Thyroid gland (tissue), 4 donors: ENCODE results near the gene ZNF141. TPM values are rescaled to one million over a fixed set of nuclear protein-coding genes. Genes with fewer than 3 reads are reported as not detected.

Source experiments
- DNase-seq, 2 donors: peaks; one replicate each; pipeline ENCODE4 v3.0.0-alpha.2; 2019
- H3K27ac ChIP-seq, 3 donors: fragments of 200-600 bp; sonication (generic); 1 replicate in 2 of 3; 2 replicates in 1 of 3; pipeline ENCODE4 v1.5.1; 2016 to 2019; ENCODE audit warnings: mild to moderate bottlenecking in 1 of 3, moderate library complexity in 1 of 3
- H3K27me3 ChIP-seq: fragments of 200-600 bp; sonication (generic); one replicate; pipeline ENCODE4 v1.5.1; 2019
- H3K36me3 ChIP-seq, 2 donors: fragments of 200-600 bp; sonication (generic); one replicate each; pipeline ENCODE4 v1.5.1; 2016 to 2019
- H3K4me1 ChIP-seq, 2 donors: fragments of 200-600 bp; sonication (generic); one replicate each; pipeline ENCODE4 v1.5.1; 2017 to 2019
- H3K4me3 ChIP-seq, 3 donors: fragments of 200-600 bp; sonication (generic); replicated peaks in 1 of 3; 1 replicate in 2 of 3; 2 replicates in 1 of 3; pipeline ENCODE4 v1.5.1; 2016; ENCODE audit warnings: mild to moderate bottlenecking in 1 of 3
- H3K9me3 ChIP-seq: fragments of 200-600 bp; sonication (generic); one replicate; pipeline ENCODE4 v1.5.1; 2017
- CTCF ChIP-seq, 6 experiments: fragments of 200-600 bp in 3 of 6; fragments of 450-650 bp in 3 of 6; sonication (generic) in 3 of 6; IDR thresholded peaks; one replicate each; pipeline ENCODE4 v1.5.1; 2016 to 2019; ENCODE audit warnings: antibody characterized with exemption in 6 of 6, mild to moderate bottlenecking in 2 of 6, inconsistent platforms in 1 of 6, moderate library complexity in 1 of 6
- POLR2A ChIP-seq, 2 donors: fragments of 450-650 bp; IDR thresholded peaks; one replicate each; pipeline ENCODE4 v1.6.1; 2017; ENCODE audit warnings: antibody characterized with exemption in 2 of 2, mild to moderate bottlenecking in 2 of 2, moderate library complexity in 1 of 2
- WGBS, 2 donors: methylation state at CpG; one replicate each; pipeline ENCODE4 v1.1.5; 2017; 5-methylcytosine and 5-hydroxymethylcytosine counted together
- intact Hi-C: fragments of 100-400 bp; cut with DNase I; formaldehyde crosslinking; loops from one replicate; pipeline ENCODE4 v1.15.1; 2023
- total RNA-seq, 4 donors: library from RNA; depleted of rRNA; stranded (reverse); fragments of >200 nt; gene quantifications; one replicate each; pipeline ENCODE4 v1.2.3, GENCODE V29; 2016

The ZNF141 gene
- total RNA-seq, 4 donors from 2014 or later: 38.8 to 63.4 (median 46.3) TPM

DNA sequence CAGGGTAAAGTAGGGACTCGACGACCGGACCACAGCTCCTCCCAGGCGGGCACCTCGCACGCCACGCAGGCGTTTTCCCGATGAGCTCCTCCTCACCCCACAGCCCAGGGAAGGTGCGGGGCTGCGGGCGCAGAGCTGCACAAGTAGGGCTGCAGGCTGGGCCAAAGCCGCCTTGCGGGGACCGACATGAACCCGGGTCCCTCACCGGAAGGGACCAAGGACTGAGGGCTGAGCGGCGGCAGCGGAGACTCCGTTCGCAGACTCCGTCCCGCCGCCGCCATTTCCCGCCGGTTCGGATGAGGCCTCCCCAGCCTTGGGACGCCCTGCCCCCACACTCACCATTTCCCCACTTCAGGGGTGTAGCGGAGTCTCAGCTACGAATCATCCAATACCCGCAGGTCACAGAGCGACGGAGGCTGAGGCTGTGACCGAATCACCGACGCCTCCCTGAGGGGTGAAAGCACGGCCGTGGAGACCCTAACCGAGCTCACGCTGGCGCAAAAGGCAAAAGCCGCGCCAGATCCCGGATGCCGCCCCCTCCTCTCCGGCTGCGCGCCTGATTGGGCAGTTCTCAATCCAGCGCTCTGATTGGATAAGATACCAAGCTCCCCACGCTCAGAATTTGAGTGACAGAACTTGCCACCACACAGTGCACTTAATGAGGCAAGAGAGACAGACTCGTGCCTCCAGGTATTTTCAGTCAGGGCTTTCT, 32.5 kb upstream of the ZNF141 start, which contains the start of gene ZNF732:
TSS of gene ZNF732 (minus strand) at position 506 of the 712 bp plus-strand sequence. CDS start at position 342, 164 bp downstream.
- Histone ChIP-seq H3K4me1 (peaks cover 0 to 7% of the 10 kb centered on the region in 2 donors), H3K9me3 (no peaks in the 10 kb centered on the region), H3K27ac (no peak within 1 kb of the TSS), H3K27me3 (no peaks in the 10 kb centered on the region), H3K36me3 (no peaks in the 10 kb centered on the region), H3K4me3 (peak within 1 kb of the TSS; percentile 8 to 39 (median 31))
- peak; percentile 71 to 73 for DNase-seq
- intact Hi-C loops: no loop called here
- TF ChIP-seq CTCF (IDR thresholded peaks at IDR 0.05): no peak
- TF ChIP-seq POLR2A (IDR thresholded peaks at IDR 0.05): no peak
- WGBS, 2 donors: 1 to 13% methylated on average over 26 to 38 of the region's 53 CpGs

DNA sequence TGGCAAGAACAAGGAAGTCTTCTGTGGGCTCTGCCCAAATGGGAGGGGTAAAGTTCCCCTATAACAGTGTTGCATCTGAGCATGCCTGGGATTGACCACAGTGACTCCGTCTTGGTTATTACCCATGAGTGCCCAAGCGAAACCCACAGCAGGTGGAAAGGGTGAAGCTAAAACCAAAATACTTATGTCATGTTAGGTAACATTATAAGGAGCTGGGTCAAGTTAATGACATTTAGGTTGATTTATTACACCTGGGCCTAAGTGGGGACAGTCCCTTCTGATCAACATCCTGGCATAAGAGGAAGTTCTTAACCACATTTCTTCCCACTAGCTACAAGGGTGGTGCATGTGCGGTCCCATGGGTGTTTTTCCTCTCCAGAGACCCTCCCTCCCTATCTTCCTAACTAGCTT, 31.1 kb upstream of the ZNF141 start:
- WGBS, 2 donors: 93% methylated on average over 3 of the region's 3 CpGs
- DNase-seq: no peak
- H3K9me3 ChIP-seq: no peaks in the 10 kb centered on the region
- no peak overlapping the region for H3K27ac ChIP-seq
- intact Hi-C loops: no loop called here
- no peaks in the 10 kb centered on the region for H3K27me3 ChIP-seq
- no peaks in the 10 kb centered on the region for H3K36me3 ChIP-seq
- H3K4me1 ChIP-seq: peaks cover 0 to 7% of the 10 kb centered on the region in 2 donors
- TF ChIP-seq POLR2A (IDR thresholded peaks at IDR 0.05): no peak
- TF ChIP-seq CTCF (IDR thresholded peaks at IDR 0.05): no peak
- no peak overlapping the region for H3K4me3 ChIP-seq

GRCh38 chr4:309807-310206, 27.8 kb upstream of the ZNF141 start:
- intact Hi-C loops: no loop called here
- TF ChIP-seq POLR2A (IDR thresholded peaks at IDR 0.05) (no peak), CTCF (IDR thresholded peaks at IDR 0.05) (no peak)
- Histone ChIP-seq H3K9me3 (no peaks in the 10 kb centered on the region), H3K27me3 (no peaks in the 10 kb centered on the region), H3K36me3 (no peaks in the 10 kb centered on the region), H3K4me1 (peaks cover 0 to 3% of the 10 kb centered on the region in 2 donors), H3K4me3 (no peak overlapping the region), H3K27ac (no peak overlapping the region)
- no peak for DNase-seq
- 84 to 86% methylated on average over 1 of the region's 1 CpG for WGBS, 2 donors

- WGBS, 2 donors: 67 to 75% methylated on average over 1 of the region's 1 CpG
- Histone ChIP-seq H3K27ac (no peak overlapping the region), H3K36me3 (no peaks in the 10 kb centered on the region), H3K4me1 (no peaks in the 10 kb centered on the region), H3K9me3 (no peaks in the 10 kb centered on the region), H3K4me3 (no peak overlapping the region), H3K27me3 (no peaks in the 10 kb centered on the region)
- no peak for DNase-seq
- intact Hi-C loops: no loop called here
- no peak for TF ChIP-seq CTCF (IDR thresholded peaks at IDR 0.05)
- TF ChIP-seq POLR2A (IDR thresholded peaks at IDR 0.05): no peak
These were observed 23.2 kb upstream of the ZNF141 start for GRCh38 chr4:314296-314903.

GRCh38 chr4:328729-329128, 8.9 kb upstream of the ZNF141 start:
- intact Hi-C loops: no loop called here

More at GRCh38 chr4:328729-329128, 8.9 kb upstream of the ZNF141 start:
- Histone ChIP-seq H3K27ac (no peak overlapping the region), H3K4me3 (no peak overlapping the region), H3K36me3 (no peaks in the 10 kb centered on the region), H3K4me1 (no peaks in the 10 kb centered on the region), H3K27me3 (no peaks in the 10 kb centered on the region), H3K9me3 (no peaks in the 10 kb centered on the region)
- TF ChIP-seq POLR2A (IDR thresholded peaks at IDR 0.05) (no peak), CTCF (IDR thresholded peaks at IDR 0.05) (no peak)
- DNase-seq: no peak
- WGBS, 2 donors: 85 to 86% methylated on average over 8 of the region's 8 CpGs
